GM23338 (cell line): ENCODE measurements around the gene AP4B1. TPM values are rescaled to one million over a fixed set of nuclear protein-coding genes. Genes with fewer than 3 reads are reported as not detected.

Source experiments
- ATAC-seq: fragments of 200-7000 bp; cut with Tn5 transposase; 3 replicates; pipeline ENCODE4 v1.9.1; 2020
- DNase-seq: peaks from one replicate; pipeline ENCODE4 v3.0.0-alpha.2; 2015; ENCODE audit warnings: low spot score
- H2AFZ ChIP-seq: fragments of 200-600 bp; sonication (generic); 2 replicates; pipeline ENCODE4 v1.8.0; 2016; ENCODE audit warnings: antibody characterized with exemption, mild to moderate bottlenecking, moderate library complexity
- H3F3A ChIP-seq: fragments of 200-600 bp; sonication (generic); replicated peaks from 2 replicates; pipeline ENCODE4 v1.8.0; 2017; ENCODE audit warnings: antibody characterized with exemption, mixed run types, low read depth
- H3K27ac ChIP-seq: fragments of 200-600 bp; sonication (generic); 2 replicates; pipeline ENCODE4 v1.6.1; 2016; ENCODE audit warnings: low read depth
- H3K27me3 ChIP-seq: fragments of 200-600 bp; sonication (generic); 2 replicates; pipeline ENCODE4 v1.8.0; 2016; ENCODE audit warnings: mild to moderate bottlenecking, mixed run types, moderate library complexity; ENCODE audit not compliant: insufficient read depth
- H3K36me3 ChIP-seq: fragments of 200-600 bp; sonication (generic); 2 replicates; pipeline ENCODE4 v1.8.0; 2016; ENCODE audit warnings: mild to moderate bottlenecking; ENCODE audit not compliant: insufficient read depth
- H3K4me1 ChIP-seq: fragments of 200-600 bp; sonication (generic); 2 replicates; pipeline ENCODE4 v1.8.0; 2016; ENCODE audit warnings: mild to moderate bottlenecking, moderate library complexity; ENCODE audit not compliant: insufficient read depth
- H3K4me2 ChIP-seq: fragments of 200-600 bp; sonication (generic); 2 replicates; pipeline ENCODE4 v1.7.1; 2017; ENCODE audit warnings: mixed run types
- H3K4me3 ChIP-seq: fragments of 200-600 bp; sonication (generic); 2 replicates; pipeline ENCODE4 v1.6.1; 2016; ENCODE audit warnings: mixed run types
- H3K79me2 ChIP-seq: fragments of 200-600 bp; sonication (generic); replicated peaks from 2 replicates; pipeline ENCODE4 v1.8.0; 2017; ENCODE audit warnings: mild to moderate bottlenecking; ENCODE audit not compliant: insufficient read depth
- H3K9me2 ChIP-seq: fragments of 200-600 bp; sonication (generic); 2 replicates; pipeline ENCODE4 v1.8.0; 2017; ENCODE audit not compliant: insufficient read depth
- H4K20me1 ChIP-seq: fragments of 200-600 bp; sonication (generic); replicated peaks from 2 replicates; pipeline ENCODE4 v1.8.0; 2017; ENCODE audit warnings: mild to moderate bottlenecking; ENCODE audit not compliant: insufficient read depth
- H3K27ac Mint-ChIP-seq: 2 replicates; pipeline ENCODE4 v1.8.0; 2020; ENCODE audit warnings: inconsistent platforms, mild to moderate bottlenecking, moderate library complexity, mixed read lengths
- H3K27me3 Mint-ChIP-seq: 3 replicates; pipeline ENCODE4 v1.8.0; 2022; ENCODE audit warnings: low read depth, mild to moderate bottlenecking, moderate library complexity, mixed read lengths, inconsistent platforms; ENCODE audit not compliant: insufficient read depth, poor library complexity
- H3K36me3 Mint-ChIP-seq: 3 replicates; pipeline ENCODE4 v1.8.0; 2021; ENCODE audit warnings: low read depth, mild to moderate bottlenecking, inconsistent platforms, moderate library complexity, mixed read lengths
- H3K4me1 Mint-ChIP-seq: 3 replicates; pipeline ENCODE4 v1.8.0; 2020; ENCODE audit warnings: mild to moderate bottlenecking, inconsistent platforms, mixed read lengths
- H3K4me3 Mint-ChIP-seq: 3 replicates; pipeline ENCODE4 v1.8.0; 2021; ENCODE audit warnings: moderate library complexity, mild to moderate bottlenecking, inconsistent platforms, mixed read lengths
- H3K9me3 Mint-ChIP-seq: 3 replicates; pipeline ENCODE4 v1.8.0; 2020; ENCODE audit warnings: moderate library complexity, mild to moderate bottlenecking, inconsistent platforms, mixed read lengths
- CREB1 ChIP-seq: fragments of 250-450 bp; sonication (Bioruptor Pico); IDR thresholded peaks from 2 replicates; pipeline ENCODE4 v1.5.0; 2020; ENCODE audit warnings: low read depth, mild to moderate bottlenecking, moderate library complexity
- CTCF ChIP-seq, 2 experiments: fragments of 200-600 bp in 1 of 2; sonication (generic) in 1 of 2; conservative IDR thresholded peaks; 2 replicates each; pipeline versions ENCODE4 v1.5.1 to v1.6.1; 2016 to 2017; ENCODE audit warnings: antibody characterized with exemption in 2 of 2, low read depth in 2 of 2, mild to moderate bottlenecking in 2 of 2, moderate library complexity in 1 of 2
- ETS1 ChIP-seq: IDR thresholded peaks from 2 replicates; pipeline ENCODE4 v1.6.1; 2016; ENCODE audit warnings: antibody characterized with exemption
- EZH2 ChIP-seq: fragments of 200-600 bp; sonication (generic); IDR thresholded peaks from one replicate; pipeline ENCODE4 v1.8.0; 2017; ENCODE audit warnings: antibody characterized with exemption, mild to moderate bottlenecking, low read depth; ENCODE audit not compliant: unreplicated experiment
- EZH2phosphoT487 ChIP-seq: fragments of 200-600 bp; sonication (generic); IDR thresholded peaks from one replicate; pipeline ENCODE4 v1.8.1; 2018; ENCODE audit warnings: antibody characterized with exemption; ENCODE audit not compliant: unreplicated experiment
- JUNB ChIP-seq: IDR thresholded peaks from one replicate; pipeline ENCODE4 v1.6.1; 2016; ENCODE audit warnings: antibody characterized with exemption; ENCODE audit not compliant: unreplicated experiment
- NANOG ChIP-seq: IDR thresholded peaks from 2 replicates; pipeline ENCODE4 v1.6.1; 2016; ENCODE audit warnings: antibody characterized with exemption, borderline replicate concordance
- POLR2AphosphoS5 ChIP-seq: IDR thresholded peaks from 2 replicates; pipeline ENCODE4 v1.6.1; 2016; ENCODE audit warnings: antibody characterized with exemption, low read depth
- REST ChIP-seq: IDR thresholded peaks from one replicate; pipeline ENCODE4 v1.6.1; 2018; ENCODE audit warnings: antibody characterized with exemption; ENCODE audit not compliant: unreplicated experiment
- STAT1 ChIP-seq: IDR thresholded peaks from one replicate; pipeline ENCODE4 v1.6.1; 2016; ENCODE audit warnings: antibody characterized with exemption; ENCODE audit not compliant: unreplicated experiment
- ZNF114 ChIP-seq: fragments of 250-450 bp; sonication (Bioruptor Pico); IDR thresholded peaks from 2 replicates; pipeline ENCODE4 v1.5.0; 2020; ENCODE audit warnings: mild to moderate bottlenecking, moderate library complexity
- ZNF331 ChIP-seq: fragments of 250-450 bp; sonication (Bioruptor Pico); IDR thresholded peaks from 2 replicates; pipeline ENCODE4 v1.5.0; 2020; ENCODE audit warnings: low read depth, mild to moderate bottlenecking, moderate library complexity
- ZNF462 ChIP-seq: fragments of 250-450 bp; sonication (Bioruptor Pico); IDR thresholded peaks from 2 replicates; pipeline ENCODE4 v1.5.0; 2020; ENCODE audit warnings: mild to moderate bottlenecking, moderate library complexity
- polyA plus RNA-seq: library from polyadenylated mRNA; unstranded; fragments of >200 nt; fragmentation: Nextera tagmentation; extraction: Ambion mirVana; gene quantifications from 2 replicates; pipeline ENCODE4 v1.2.1, GENCODE V29; 2016
- total RNA-seq: library from RNA; depleted of rRNA; stranded (reverse); fragments of >200 nt; shearing (Covaris generic); gene quantifications from 2 replicates; pipeline ENCODE4 v1.2.3, GENCODE V29; 2014

The AP4B1 gene
- total and polyA plus RNA-seq, 2 experiments from 2014 or later = 7.5 to 13.4 TPM

GRCh38 chr1:113881661-113882060 is 22.9 kb downstream of the AP4B1 start:
- H3K79me2 ChIP-seq = no peaks in the 10 kb centered on the region
- no peaks in the 10 kb centered on the region for H3K27me3 Mint-ChIP-seq
- H3K27me3 ChIP-seq = no peaks in the 10 kb centered on the region
- H3K9me3 Mint-ChIP-seq = no peaks in the 10 kb centered on the region
- TF ChIP-seq ZNF462 (CRISPR knock-in tag) (no peak), ZNF331 (CRISPR knock-in tag) (no peak), EZH2phosphoT487 (no peak), REST (no peak), POLR2AphosphoS5 (no peak), CTCF (conservative IDR thresholded peaks at IDR 0.05; ENCODE audit: low read depth in 2 of 2) (no peak), JUNB (no peak), ZNF114 (no peak), NANOG (no peak), STAT1 (no peak), CREB1 (CRISPR knock-in tag) (no peak), EZH2 (no peak), ETS1 (no peak)
- no peak overlapping the region for H3K4me3 ChIP-seq
- H2AFZ ChIP-seq = no peak overlapping the region
- no peak overlapping the region for H3K4me3 Mint-ChIP-seq
- peaks cover 11% of the 10 kb centered on the region; the same call in 1 of the 2 replicates for H3K4me1 ChIP-seq
- ATAC-seq = no peak
- H3K4me2 ChIP-seq = no peak overlapping the region
- H3K27ac Mint-ChIP-seq = no peak overlapping the region
- H3K27ac ChIP-seq = no peak overlapping the region
- no peaks in the 10 kb centered on the region for H3F3A ChIP-seq
- no peak for DNase-seq
- peaks cover 6% of the 10 kb centered on the region; the same call in 2 of the 3 replicates for H3K4me1 Mint-ChIP-seq
- H3K36me3 ChIP-seq = no peaks in the 10 kb centered on the region
- H3K36me3 Mint-ChIP-seq = no peaks in the 10 kb centered on the region
- H4K20me1 ChIP-seq = no peaks in the 10 kb centered on the region
- no peaks in the 10 kb centered on the region for H3K9me2 ChIP-seq
